Naive thymus-derived CD8-positive, alpha-beta T cell (primary cell): Measurements from ENCODE around the gene SHKBP1. TPM values are rescaled to one million over a fixed set of nuclear protein-coding genes. Genes with fewer than 3 reads are reported as not detected.

Experiments
- ATAC-seq, 2 donors: fragments of 150-1000 bp; cut with Tn5 transposase in 1 of 2; sonication (Bioruptor Pico), chemical (Tn5 transposase) in 1 of 2; 1 replicate in 1 of 2; 2 replicates in 1 of 2; pipeline ENCODE4 v1.10.0; 2021; ENCODE audit warnings: mild to moderate bottlenecking in 2 of 2, moderate library complexity in 2 of 2
- POLR2A ChIA-PET: fragments of 350-600 bp; sonication (Branson Sonifier 250); formaldehyde crosslinking; loops from one replicate; lab custom pipeline; 2021; ENCODE audit warnings: antibody characterized with exemption; lab: Charles Lee
- DNase-seq, 10 donors: peaks; one replicate each; pipeline versions ENCODE4 v3.0.0 to v3.0.0-alpha.2; 2020 to 2022
- H3K27ac Mint-ChIP-seq, 10 donors: one replicate each; pipeline ENCODE4 v1.8.0; 2020 to 2022; ENCODE audit warnings: mild to moderate bottlenecking in 10 of 10, mixed read lengths in 10 of 10, moderate library complexity in 4 of 10, inconsistent platforms in 1 of 10
- H3K27me3 Mint-ChIP-seq, 5 donors: one replicate each; pipeline ENCODE4 v1.8.0; 2021 to 2022; ENCODE audit warnings: mixed read lengths in 5 of 5
- H3K36me3 Mint-ChIP-seq, 3 donors: one replicate each; pipeline ENCODE4 v1.8.0; 2020 to 2022; ENCODE audit warnings: mixed read lengths in 3 of 3, mild to moderate bottlenecking in 2 of 3, inconsistent platforms in 1 of 3
- H3K4me1 Mint-ChIP-seq, 4 donors: one replicate each; pipeline ENCODE4 v1.8.0; 2021 to 2022; ENCODE audit warnings: mixed read lengths in 4 of 4
- H3K4me3 Mint-ChIP-seq, 10 donors: one replicate each; pipeline ENCODE4 v1.8.0; 2020 to 2022; ENCODE audit warnings: mild to moderate bottlenecking in 10 of 10, mixed read lengths in 10 of 10, moderate library complexity in 6 of 10, inconsistent platforms in 1 of 10
- H3K9me3 Mint-ChIP-seq, 9 donors: one replicate each; pipeline ENCODE4 v1.8.0; 2020 to 2022; ENCODE audit warnings: mixed read lengths in 9 of 9, mild to moderate bottlenecking in 3 of 9, inconsistent platforms in 1 of 9, moderate library complexity in 1 of 9
- polyA plus RNA-seq, 3 donors: library from polyadenylated mRNA; unstranded; fragments of 300-500 nt; fragmentation: Illumina TruSeq; gene quantifications; one replicate each; pipeline ENCODE4 v1.2.3, GENCODE V29; 2021
- total RNA-seq, 8 experiments: library from RNA in 2 of 8; stranded (reverse) in 2 of 8; gene quantifications; one replicate each; pipeline ENCODE4 v1.2.3 and lab custom pipeline; 2021 to 2026

Gene SHKBP1
- total RNA-seq (100 to 1,000 TPM; 116 to 122 TPM), polyA plus RNA-seq (10 to 100 TPM; 85.3 to 98.9 (median 89.9) TPM), total RNA-seq (lab: John Stamatoyannopoulos, UW) (44.2 to 75.5 (median 69.4) reads per million in 6 experiments)

- H3K27ac Mint-ChIP-seq = peak within 1 kb of the TSS; percentile 80 to 94 (median 90)
- no peaks in the 10 kb centered on the region for H3K9me3 Mint-ChIP-seq
- peaks cover 0 to 28% (median 0%) of the 10 kb centered on the region in 3 donors for H3K36me3 Mint-ChIP-seq
- peaks cover 11 to 28% (median 27%) of the 10 kb centered on the region in 4 donors for H3K4me1 Mint-ChIP-seq
- peak within 1 kb of the TSS; percentile 77 to 94 (median 90) for H3K4me3 Mint-ChIP-seq
- POLR2A ChIA-PET = interaction anchor here (0.7 to 1.7 kb wide), 3 partner anchors 33 to 781 kb away, joined by 3 to 6 read pairs (median 4); no protein-coding TSS in a partner anchor
- no peaks in the 10 kb centered on the region for H3K27me3 Mint-ChIP-seq
- DNase-seq = peak; percentile 87 to 97 (median 93)
- peak; percentile 99 to 100 for ATAC-seq
Observed at GRCh38 chr19:40576585-40577451, at the start of gene SHKBP1. Gene SHKBP1, plus strand, starts transcription at chr19:40576873. Its CDS starts 27 bp downstream, at chr19:40576900.

GRCh38 chr19:40528078-40528477 lies 48.6 kb upstream of the SHKBP1 start:
- ATAC-seq (no peak), DNase-seq (no peak)
- Mint-ChIP-seq H3K4me1 (peaks cover 8 to 19% (median 14%) of the 10 kb centered on the region in 4 donors), H3K9me3 (no peaks in the 10 kb centered on the region), H3K36me3 (peaks cover 0 to 1% (median 0%) of the 10 kb centered on the region in 3 donors), H3K27me3 (peaks cover 13 to 25% (median 18%) of the 10 kb centered on the region in 5 donors), H3K4me3 (peak overlapping the region in 1 of 10 donors; percentile 54), H3K27ac (peak overlapping the region in 1 of 10 donors; percentile 38)
- POLR2A ChIA-PET = no interaction called here

GRCh38 chr19:40528533-40529092 lies 48.1 kb upstream of the SHKBP1 start:
- POLR2A ChIA-PET = interaction anchor here (0.6 kb wide), 1 partner anchor 328 kb away, joined by 6 read pairs; no protein-coding TSS in a partner anchor
- H3K36me3 Mint-ChIP-seq = peaks cover 0 to 1% (median 0%) of the 10 kb centered on the region in 3 donors
- H3K4me1 Mint-ChIP-seq = peaks cover 8 to 19% (median 14%) of the 10 kb centered on the region in 4 donors
- H3K4me3 Mint-ChIP-seq = peak overlapping the region in 7 of 10 donors; percentile 4 to 56 (median 38)
- ATAC-seq (no peak), DNase-seq (no peak)
- H3K27me3 Mint-ChIP-seq = peaks cover 13 to 27% (median 19%) of the 10 kb centered on the region in 5 donors
- H3K27ac Mint-ChIP-seq = peak overlapping the region in 1 of 10 donors; percentile 38
- peaks cover 0 to 5% (median 0%) of the 10 kb centered on the region in 9 donors for H3K9me3 Mint-ChIP-seq

- POLR2A ChIA-PET = interaction anchor here (0.6 kb wide), 1 partner anchor 329 kb away, joined by 6 read pairs; no protein-coding TSS in a partner anchor
Observed at GRCh38 chr19:40529093-40529954, 47.3 kb upstream of the SHKBP1 start.

GRCh38 chr19:40530091-40530901 lies 46.4 kb upstream of the SHKBP1 start:
- H3K4me1 Mint-ChIP-seq = peaks cover 8 to 19% (median 14%) of the 10 kb centered on the region in 4 donors
- H3K4me3 Mint-ChIP-seq = peak overlapping the region in 9 of 10 donors; percentile 54 to 87 (median 78)
- POLR2A ChIA-PET = no interaction called here
- H3K27ac Mint-ChIP-seq = peak overlapping the region in 3 of 10 donors; percentile 28 to 80 (median 77)
- H3K9me3 Mint-ChIP-seq = peaks cover 0 to 12% (median 0%) of the 10 kb centered on the region in 9 donors
- ATAC-seq (peak in 1 of 2 donors; percentile 14), DNase-seq (peak in 8 of 10 donors; percentile 11 to 41 (median 26))
- H3K27me3 Mint-ChIP-seq = peaks cover 13 to 35% (median 23%) of the 10 kb centered on the region in 5 donors
- H3K36me3 Mint-ChIP-seq = peaks cover 0 to 5% (median 0%) of the 10 kb centered on the region in 3 donors

More at GRCh38 chr19:40529093-40529954, 47.3 kb upstream of the SHKBP1 start:
- Mint-ChIP-seq H3K4me3 (peak overlapping the region; percentile 54 to 87 (median 77)), H3K27me3 (peaks cover 13 to 34% (median 22%) of the 10 kb centered on the region in 5 donors), H3K9me3 (peaks cover 0 to 12% (median 0%) of the 10 kb centered on the region in 9 donors), H3K27ac (peak overlapping the region; percentile 1 to 85 (median 60)), H3K36me3 (peaks cover 0 to 3% (median 0%) of the 10 kb centered on the region in 3 donors), H3K4me1 (peaks cover 8 to 19% (median 14%) of the 10 kb centered on the region in 4 donors)
- peak; percentile 83 to 94 (median 90) for DNase-seq
- peak; percentile 84 to 86 for ATAC-seq

- H3K27me3 Mint-ChIP-seq = peaks cover 13 to 30% (median 22%) of the 10 kb centered on the region in 5 donors
- H3K4me1 Mint-ChIP-seq = peaks cover 8 to 17% (median 13%) of the 10 kb centered on the region in 4 donors
- no peak overlapping the region for H3K4me3 Mint-ChIP-seq
- POLR2A ChIA-PET = interaction anchor here (0.8 kb wide), 1 partner anchor 72 kb away, joined by 3 read pairs; no protein-coding TSS in a partner anchor
- DNase-seq (no peak), ATAC-seq (no peak)
- H3K9me3 Mint-ChIP-seq = peaks cover 0 to 12% (median 0%) of the 10 kb centered on the region in 9 donors
- peaks cover 0 to 5% (median 0%) of the 10 kb centered on the region in 3 donors for H3K36me3 Mint-ChIP-seq
- peak overlapping the region in 1 of 10 donors; percentile 16 for H3K27ac Mint-ChIP-seq
Observed at GRCh38 chr19:40533508-40533907, 43.2 kb upstream of the SHKBP1 start.

GRCh38 chr19:40534148-40534547 lies 42.5 kb upstream of the SHKBP1 start:
- peaks cover 0 to 12% (median 0%) of the 10 kb centered on the region in 9 donors for H3K9me3 Mint-ChIP-seq
- DNase-seq = no peak
- H3K4me1 Mint-ChIP-seq = peaks cover 8 to 17% (median 11%) of the 10 kb centered on the region in 4 donors
- peaks cover 13 to 30% (median 22%) of the 10 kb centered on the region in 5 donors for H3K27me3 Mint-ChIP-seq
- peaks cover 0 to 5% (median 0%) of the 10 kb centered on the region in 3 donors for H3K36me3 Mint-ChIP-seq
- no peak overlapping the region for H3K4me3 Mint-ChIP-seq
- ATAC-seq = no peak
- H3K27ac Mint-ChIP-seq = no peak overlapping the region
- POLR2A ChIA-PET = no interaction called here

GRCh38 chr19:40539070-40539469 lies 37.6 kb upstream of the SHKBP1 start:
- Mint-ChIP-seq H3K4me3 (no peak overlapping the region), H3K36me3 (peaks cover 0 to 4% (median 0%) of the 10 kb centered on the region in 3 donors), H3K27ac (no peak overlapping the region), H3K4me1 (peaks cover 0 to 2% (median 0%) of the 10 kb centered on the region in 4 donors), H3K27me3 (peaks cover 0 to 16% (median 7%) of the 10 kb centered on the region in 5 donors), H3K9me3 (peaks cover 0 to 4% (median 0%) of the 10 kb centered on the region in 9 donors)
- no peak for ATAC-seq
- POLR2A ChIA-PET = no interaction called here
- no peak for DNase-seq

GRCh38 chr19:40542202-40542859 lies 34.3 kb upstream of the SHKBP1 start:
- POLR2A ChIA-PET = no interaction called here
- Mint-ChIP-seq H3K4me3 (no peak overlapping the region), H3K27me3 (peaks cover 5 to 14% (median 8%) of the 10 kb centered on the region in 5 donors), H3K9me3 (peaks cover 0 to 5% (median 0%) of the 10 kb centered on the region in 9 donors), H3K4me1 (peaks cover 0 to 2% (median 0%) of the 10 kb centered on the region in 4 donors), H3K27ac (peak overlapping the region in 1 of 10 donors; percentile 24), H3K36me3 (peaks cover 0 to 2% (median 0%) of the 10 kb centered on the region in 3 donors)
- ATAC-seq (no peak), DNase-seq (no peak)

GRCh38 chr19:40543029-40543597 lies 33.6 kb upstream of the SHKBP1 start:
- H3K27me3 Mint-ChIP-seq = peaks cover 8 to 18% (median 10%) of the 10 kb centered on the region in 5 donors
- H3K4me3 Mint-ChIP-seq = no peak overlapping the region
- DNase-seq = no peak
- H3K9me3 Mint-ChIP-seq = peaks cover 0 to 5% (median 0%) of the 10 kb centered on the region in 9 donors
- ATAC-seq = no peak
- POLR2A ChIA-PET = no interaction called here
- H3K36me3 Mint-ChIP-seq = peaks cover 0 to 2% (median 0%) of the 10 kb centered on the region in 3 donors
- peak overlapping the region in 1 of 10 donors; percentile 37 for H3K27ac Mint-ChIP-seq
- H3K4me1 Mint-ChIP-seq = no peaks in the 10 kb centered on the region
